ENCODE measurements around the gene CAV1.

Gene CAV1

GRCh38 chr7:116532102-116532688 lies 7.4 kb downstream of the CAV1 start:
- no peak for DNase-seq

- no peak for DNase-seq
Measured at GRCh38 chr7:116534790-116535189, 10.0 kb downstream of the CAV1 start.

GRCh38 chr7:116535416-116535815 lies 10.6 kb downstream of the CAV1 start:
- no peak for DNase-seq

GRCh38 chr7:116538138-116538537 lies 13.3 kb downstream of the CAV1 start:
- DNase-seq, result no peak

- no peak for DNase-seq
Measured at GRCh38 chr7:116539879-116540278, 15.0 kb downstream of the CAV1 start.

- no peak for DNase-seq
Measured at GRCh38 chr7:116540743-116541142, 15.9 kb downstream of the CAV1 start.

- no peak for DNase-seq
Measured at GRCh38 chr7:116541951-116542350, 17.1 kb downstream of the CAV1 start.

GRCh38 chr7:116542618-116543017 lies 17.8 kb downstream of the CAV1 start:
- no peak for DNase-seq

GRCh38 chr7:116543664-116544063 lies 18.8 kb downstream of the CAV1 start:
- DNase-seq, result no peak

- DNase-seq, result no peak
Measured at GRCh38 chr7:116544487-116544886, 19.7 kb downstream of the CAV1 start.

GRCh38 chr7:116545411-116545993 lies 20.7 kb downstream of the CAV1 start:
- no peak for DNase-seq

GRCh38 chr7:116546054-116546453 lies 21.2 kb downstream of the CAV1 start:
- no peak for DNase-seq

GRCh38 chr7:116546916-116547315 lies 22.1 kb downstream of the CAV1 start:
- DNase-seq, result no peak

- DNase-seq, result no peak
Measured at GRCh38 chr7:116547347-116547746, 22.5 kb downstream of the CAV1 start.

GRCh38 chr7:116548506-116548905 lies 23.7 kb downstream of the CAV1 start:
- DNase-seq, result no peak

- no peak for DNase-seq
Measured at GRCh38 chr7:116549370-116549769, 24.5 kb downstream of the CAV1 start.

GRCh38 chr7:116551692-116552091 lies 26.9 kb downstream of the CAV1 start:
- no peak for DNase-seq

GRCh38 chr7:116552602-116553001 lies 27.8 kb downstream of the CAV1 start:
- no peak for DNase-seq

GRCh38 chr7:116553168-116553964 lies 28.5 kb downstream of the CAV1 start:
- no peak for DNase-seq

GRCh38 chr7:116554436-116554835 lies 29.6 kb downstream of the CAV1 start:
- no peak for DNase-seq

GRCh38 chr7:116554911-116555310 lies 30.1 kb downstream of the CAV1 start:
- DNase-seq, result no peak

- no peak for DNase-seq
Measured at GRCh38 chr7:116557066-116557585, 32.3 kb downstream of the CAV1 start.

GRCh38 chr7:116557901-116558300 lies 33.1 kb downstream of the CAV1 start:
- no peak for DNase-seq
